K562 (cell line): Measurements from ENCODE around the gene SMCHD1. TPM values are rescaled to one million over a fixed set of nuclear protein-coding genes. Genes with fewer than 3 reads are reported as not detected.
A peak's percentile ranks its signal among the peaks of the same experiment; 100 is the strongest.
"Not testable (repeated sequence)": the region's sequence is repeated elsewhere in the genome, so short reads cannot be mapped to it uniquely, and the experiment has no call there.

Source experiments
- ATAC-seq: fragments of 200-7000 bp; cut with Tn5 transposase; 3 replicates; pipeline ENCODE4 v1.9.1; 2020; ENCODE audit warnings: moderate library complexity
- BruUV-seq: library from RNA; stranded (reverse); fragments of 400-500 nt; replicated peaks from 2 replicates; lab custom pipeline; 2021; lab: Mats Ljungman, UMichigan
- CTCF ChIA-PET: fragments of 300-600 bp; formaldehyde crosslinking; extraction: SDS; loops from one replicate; lab custom pipeline; 2021; ENCODE audit warnings: low intra/inter-chr PET ratio; lab: Yijun Ruan, JAX
- POLR2A ChIA-PET: fragments of 300-600, 350-650 bp; sonication (Branson Sonifier 250); formaldehyde crosslinking; extraction: SDS; loops from one replicate; lab custom pipeline; 2021; ENCODE audit warnings: antibody characterized with exemption, inconsistent platforms; lab: Yijun Ruan, JAX
- DNase-seq, 4 experiments: peaks; one replicate each; pipeline versions ENCODE4 v3.0.0 to v3.0.0-alpha.2; 2011 to 2018; ENCODE audit warnings: low spot score in 3 of 4, mixed read lengths in 3 of 4; ENCODE audit errors: extremely low read depth in 1 of 4
- FAIRE-seq: peaks from 2 replicates; lab custom pipeline; 2011; peaks lifted over from hg19 to GRCh38; lab: Jason Lieb, UNC
- H2AFZ ChIP-seq: 2 replicates; pipeline ENCODE4 v1.6.0; 2011; ENCODE audit warnings: low read depth, low read length, control low read depth, inconsistent platforms
- H3K27ac ChIP-seq: fragments of 200-600 bp; 3 replicates; pipeline ENCODE4 v1.8.0; 2011; ENCODE audit warnings: low read depth, mild to moderate bottlenecking, control low read depth, inconsistent platforms, low read length, moderate library complexity, mixed read lengths; ENCODE audit errors: extremely low read depth
- H3K27me3 ChIP-seq, 2 experiments: fragments of 300-600 bp in 1 of 2; 2 replicates in 1 of 2; 3 replicates in 1 of 2; pipeline versions ENCODE4 v1.6.0 to v1.8.0; 2011; ENCODE audit warnings: inconsistent platforms in 2 of 2, low read length in 2 of 2, mild to moderate bottlenecking in 1 of 2, mixed read lengths in 1 of 2, moderate library complexity in 1 of 2; ENCODE audit not compliant: control insufficient read depth in 2 of 2, insufficient read depth in 2 of 2
- H3K36me3 ChIP-seq: fragments of 300-600 bp; 3 replicates; pipeline ENCODE4 v1.8.0; 2011; ENCODE audit warnings: mild to moderate bottlenecking, low read length, inconsistent platforms; ENCODE audit not compliant: control insufficient read depth, insufficient read depth
- H3K4me1 ChIP-seq, 2 experiments: fragments of 200-600 bp in 1 of 2; replicated peaks in 1 of 2; 2 replicates in 1 of 2; 3 replicates in 1 of 2; pipeline versions ENCODE4 v1.5.1 to v1.8.0; 2011; ENCODE audit warnings: inconsistent platforms in 2 of 2, low read length in 2 of 2, mild to moderate bottlenecking in 1 of 2, mixed read lengths in 1 of 2, moderate library complexity in 1 of 2; ENCODE audit not compliant: control insufficient read depth in 2 of 2, insufficient read depth in 2 of 2
- H3K4me2 ChIP-seq: 2 replicates; pipeline ENCODE4 v1.6.1; 2011; ENCODE audit warnings: low read length, control low read depth, inconsistent platforms, mixed read lengths; ENCODE audit not compliant: insufficient read depth
- H3K4me3 ChIP-seq: fragments of 200-600 bp; sonication (generic), shearing (Covaris generic); 2 replicates; pipeline ENCODE4 v1.5.1; 2016; ENCODE audit warnings: control low read depth, inconsistent platforms
- H3K79me2 ChIP-seq: fragments of 200-600 bp; 3 replicates; pipeline ENCODE4 v1.8.0; 2011; ENCODE audit warnings: low read length, inconsistent platforms; ENCODE audit not compliant: control insufficient read depth, insufficient read depth
- H3K9ac ChIP-seq, 2 experiments: 2 replicates each; pipeline versions ENCODE4 v1.6.0 to v1.6.1; 2011; ENCODE audit warnings: low read depth in 2 of 2, low read length in 2 of 2, control low read depth in 1 of 2, inconsistent platforms in 1 of 2, mild to moderate bottlenecking in 1 of 2, mixed read lengths in 1 of 2; ENCODE audit not compliant: insufficient read depth in 1 of 2
- H3K9me1 ChIP-seq: one replicate; pipeline ENCODE4 v1.6.0; 2011; ENCODE audit warnings: inconsistent platforms, mild to moderate bottlenecking, low read length, moderate library complexity; ENCODE audit not compliant: control insufficient read depth, insufficient read depth
- H3K9me3 ChIP-seq: replicated peaks from 2 replicates; pipeline ENCODE4 v1.5.1; 2011; ENCODE audit warnings: low read depth, low read length, inconsistent platforms; ENCODE audit not compliant: control insufficient read depth, insufficient read depth
- H4K20me1 ChIP-seq: replicated peaks from 2 replicates; pipeline ENCODE4 v1.6.1; 2011; ENCODE audit warnings: low read length, inconsistent platforms, mixed read lengths; ENCODE audit not compliant: control insufficient read depth, insufficient read depth
- CBX5 ChIP-seq: IDR thresholded peaks from 2 replicates; pipeline ENCODE4 v1.6.1; 2014; ENCODE audit warnings: low read depth, borderline replicate concordance
- TRIM28 ChIP-seq: fragments of 450-650 bp; IDR thresholded peaks from 2 replicates; pipeline ENCODE4 v1.6.1; 2017
- ZFP36 ChIP-seq: fragments of 150-350 bp; IDR thresholded peaks from 2 replicates; pipeline ENCODE4 v1.6.1; 2018; ENCODE audit warnings: low read length, low read depth; ENCODE audit not compliant: partially characterized antibody
- WGBS: fragments of 100-300 bp; shearing (Covaris generic); methylation state at CpG from one replicate; pipeline ENCODE4 v1.1.6; 2016; ENCODE audit warnings: low coverage, mixed read lengths; ENCODE audit not compliant: insufficient coverage; ENCODE audit errors: missing lambda C conversion rate; 5-methylcytosine and 5-hydroxymethylcytosine counted together
- in situ Hi-C: fragments of 300-500 bp; cut with MboI; formaldehyde crosslinking; loops from 4 replicates; pipeline ENCODE4 v1.15.0; 2018; ENCODE audit warnings: inconsistent platforms, mixed read lengths
- intact Hi-C: fragments of 100-400 bp; cut with micrococcal nuclease; formaldehyde crosslinking; loops from 2 replicates; pipeline ENCODE4 v1.14.2; 2022
- polyA plus RNA-seq, 8 experiments: library from polyadenylated mRNA; depleted of rRNA in 4 of 8; stranded (reverse) in 5 of 8; unstranded in 3 of 8; fragments of >200 nt; fragmentation: Nextera tagmentation in 2 of 8; fragmentation: Illumina TruSeq in 1 of 8; extraction: Ambion mirVana in 2 of 8; extraction: Trizol in 1 of 8; gene quantifications; 2 replicates each; pipeline versions ENCODE4 v1.2.1 to v1.2.3, GENCODE V29; 2011 to 2014; ENCODE audit warnings: inconsistent platforms in 1 of 8, missing spikeins in 1 of 8
- total RNA-seq, 7 experiments: library from RNA; depleted of rRNA in 6 of 7; stranded (reverse); fragments of >200 nt in 6 of 7; fragmentation: Illumina TruSeq in 2 of 7; extraction: Trizol in 2 of 7; gene quantifications; 2 replicates each; pipeline versions ENCODE4 v1.2.1 to v1.2.3, GENCODE V29; 2011 to 2021; ENCODE audit warnings: low replicate concordance in 1 of 7

The SMCHD1 gene
- total and polyA plus RNA-seq, 9 of the 15 experiments (the other 6 are each of a cell fraction or from before 2014, with no cell fraction given) = 6.3 to 144 (median 72.7) TPM

- H3K79me2 ChIP-seq, H3K9me1 ChIP-seq, H3K9ac ChIP-seq, ATAC-seq, FAIRE-seq, H3K27me3 ChIP-seq, POLR2A ChIA-PET, H4K20me1 ChIP-seq, H3K27ac ChIP-seq, DNase-seq, BruUV-seq, in situ Hi-C loops, CTCF ChIA-PET, H3K9me3 ChIP-seq, intact Hi-C loops, H3K4me1 ChIP-seq, H3K4me3 ChIP-seq, H2AFZ ChIP-seq, H3K4me2 ChIP-seq: not testable (repeated sequence)
- H3K36me3 ChIP-seq = peaks cover 22% of the 10 kb centered on the region; the same call in 1 of the 3 replicates
- 68% methylated on average over 2 of the region's 2 CpGs for WGBS
Measured at GRCh38 chr18:2808640-2809039, 153.1 kb downstream of the SMCHD1 start.

GRCh38 chr18:2809666-2810183 lies 154.2 kb downstream of the SMCHD1 start:
- CTCF ChIA-PET, DNase-seq, H4K20me1 ChIP-seq, H3K9ac ChIP-seq, H2AFZ ChIP-seq, in situ Hi-C loops, H3K9me3 ChIP-seq, ATAC-seq, H3K4me2 ChIP-seq, FAIRE-seq, H3K27ac ChIP-seq, H3K4me1 ChIP-seq, BruUV-seq, intact Hi-C loops, H3K9me1 ChIP-seq, H3K79me2 ChIP-seq, H3K27me3 ChIP-seq, H3K4me3 ChIP-seq: not testable (repeated sequence)
- 72% methylated on average over 6 of the region's 6 CpGs for WGBS
- POLR2A ChIA-PET = interaction anchor here (0.6 kb wide), 1 partner anchor 27 kb away, joined by 3 read pairs; no protein-coding TSS in a partner anchor
- peak; percentile 71 for TF ChIP-seq ZFP36
- peak; percentile 64; the same call in 1 of the 2 replicates for TF ChIP-seq TRIM28
- TF ChIP-seq CBX5 = 0 out of 2 replicates have a peak, but pooled peaks have one; percentile 42
- H3K36me3 ChIP-seq = peaks cover 12% of the 10 kb centered on the region; the same call in 1 of the 3 replicates
